COLO829 (cell line): ENCODE data around the gene DHX40.
"Not testable (repeated sequence)": the region's sequence is repeated elsewhere in the genome, so short reads cannot be mapped to it uniquely, and the experiment has no call there.

Source experiments
- DNase-seq: peaks from one replicate; pipeline ENCODE4 v3.0.0; 2012; ENCODE audit warnings: low spot score

The DHX40 gene

GRCh38 chr17:59631276-59631675 lies 65.9 kb downstream of the DHX40 start:
- DNase-seq: no peak

- DNase-seq: no peak
Observed at GRCh38 chr17:59632398-59632797, 67.0 kb downstream of the DHX40 start.

- no peak for DNase-seq
Observed at GRCh38 chr17:59633658-59634359, 68.4 kb downstream of the DHX40 start.

GRCh38 chr17:59634632-59635541 lies 69.5 kb downstream of the DHX40 start:
- no peak for DNase-seq

DNA sequence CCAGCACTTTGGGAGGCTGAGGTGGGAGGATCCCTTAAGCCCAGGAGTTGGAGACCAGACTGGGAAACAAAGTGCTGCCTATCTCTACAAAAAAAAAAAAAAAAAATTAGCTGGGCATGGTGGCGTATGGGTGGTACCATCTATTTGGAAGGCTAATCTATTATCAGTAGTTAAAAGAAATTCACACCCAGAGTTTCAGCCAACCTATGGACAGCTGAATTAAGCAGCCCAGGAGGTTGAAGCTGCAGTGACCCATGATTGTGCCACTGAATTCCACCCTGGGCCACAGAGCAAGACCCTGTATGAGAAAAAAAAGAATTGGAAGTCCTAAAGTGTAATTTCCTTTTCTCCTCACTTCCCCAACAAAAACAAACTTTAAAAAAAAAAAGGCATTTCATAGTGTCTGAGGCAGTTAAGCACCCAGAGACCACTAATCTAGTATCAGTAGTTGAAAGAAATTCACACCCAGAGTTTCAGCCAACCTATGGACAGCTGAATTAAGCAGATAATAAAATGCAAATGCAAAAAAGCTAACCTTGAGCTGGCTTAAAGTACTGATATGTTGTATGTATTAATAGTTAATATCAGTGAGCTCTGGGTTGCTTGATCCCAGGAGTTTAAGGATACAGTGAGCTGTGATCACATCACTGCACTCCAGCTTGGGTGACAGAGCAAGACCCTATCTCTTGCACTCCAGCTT lies 72.4 kb downstream of the DHX40 start:
- no peak for DNase-seq

GRCh38 chr17:59638553-59638952 lies 73.1 kb downstream of the DHX40 start:
- no peak for DNase-seq

GRCh38 chr17:59641799-59642484 lies 76.5 kb downstream of the DHX40 start:
- DNase-seq: no peak

- no peak for DNase-seq
Observed at GRCh38 chr17:59642565-59642964, 77.2 kb downstream of the DHX40 start.

DNA sequence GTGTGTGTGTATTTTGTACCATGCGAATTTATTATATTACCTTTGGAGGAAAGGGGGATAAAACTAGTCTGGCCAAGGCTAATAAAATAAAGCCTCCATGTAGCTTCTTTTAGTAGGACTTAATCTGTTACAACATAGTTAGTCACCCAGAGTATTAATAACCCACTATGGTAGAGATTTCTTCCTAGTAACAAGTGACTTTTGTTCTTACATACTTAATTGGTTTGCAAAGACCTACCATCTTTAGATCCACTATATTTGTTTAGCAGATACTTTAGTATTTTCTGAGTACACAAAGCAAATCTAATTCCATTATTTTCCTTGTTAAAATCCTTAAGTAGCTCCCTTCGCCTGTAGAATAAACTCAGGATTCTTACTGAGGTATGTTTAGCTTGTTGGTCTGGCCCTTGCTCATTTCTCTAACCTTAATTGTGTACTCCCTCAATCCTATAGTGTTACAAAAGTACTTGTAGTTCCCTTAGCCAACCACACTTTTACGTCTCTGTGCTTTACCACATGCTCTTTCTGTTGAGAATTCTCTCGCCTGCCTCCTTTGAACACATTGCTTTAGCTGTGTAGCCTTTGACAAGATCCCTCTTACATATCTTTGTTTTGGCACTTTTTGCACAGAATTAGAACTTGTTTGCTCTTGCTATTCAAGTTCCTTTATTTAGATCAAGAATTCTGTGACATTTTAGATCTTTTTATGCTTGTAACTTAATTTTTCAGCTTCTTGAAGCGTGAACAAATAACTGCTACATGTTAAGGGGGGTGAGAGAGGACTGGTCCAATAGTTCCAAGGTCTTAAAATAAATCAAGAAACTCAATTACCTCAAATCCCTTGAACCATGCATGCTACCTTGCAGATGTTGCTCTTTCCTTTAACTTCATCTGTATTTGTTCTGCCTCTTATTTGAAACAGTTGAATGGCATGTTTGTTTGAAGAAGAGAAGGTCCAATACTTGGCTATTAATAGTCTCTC lies 78.0 kb downstream of the DHX40 start:
- no peak for DNase-seq

GRCh38 chr17:59647288-59647687 lies 81.9 kb downstream of the DHX40 start:
- DNase-seq: no peak

- no peak for DNase-seq
Observed at GRCh38 chr17:59649886-59650285, 84.5 kb downstream of the DHX40 start.

- no peak for DNase-seq
Observed at GRCh38 chr17:59650642-59651041, 85.2 kb downstream of the DHX40 start.

DNA sequence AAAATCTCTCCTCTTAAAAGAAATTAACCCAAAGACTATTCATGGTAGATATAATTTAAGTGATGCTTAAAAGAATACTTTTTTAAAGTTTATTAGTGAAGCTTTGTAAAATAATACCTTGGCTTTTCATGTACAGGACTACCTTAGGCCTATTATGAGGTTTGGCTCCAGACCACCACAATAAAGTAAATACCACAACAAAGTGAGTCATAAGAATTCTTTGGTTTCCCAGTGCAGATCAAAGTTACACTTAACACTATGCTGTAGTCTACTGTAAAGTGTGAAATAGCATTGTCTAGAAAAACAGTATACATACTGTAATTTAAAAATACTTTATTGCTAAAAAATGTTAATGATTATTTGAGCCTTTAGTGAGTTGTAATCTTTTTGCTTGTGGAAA lies 85.9 kb downstream of the DHX40 start:
- DNase-seq: no peak

- DNase-seq: no peak
Observed at GRCh38 chr17:59652119-59652518, 86.7 kb downstream of the DHX40 start.

DNA sequence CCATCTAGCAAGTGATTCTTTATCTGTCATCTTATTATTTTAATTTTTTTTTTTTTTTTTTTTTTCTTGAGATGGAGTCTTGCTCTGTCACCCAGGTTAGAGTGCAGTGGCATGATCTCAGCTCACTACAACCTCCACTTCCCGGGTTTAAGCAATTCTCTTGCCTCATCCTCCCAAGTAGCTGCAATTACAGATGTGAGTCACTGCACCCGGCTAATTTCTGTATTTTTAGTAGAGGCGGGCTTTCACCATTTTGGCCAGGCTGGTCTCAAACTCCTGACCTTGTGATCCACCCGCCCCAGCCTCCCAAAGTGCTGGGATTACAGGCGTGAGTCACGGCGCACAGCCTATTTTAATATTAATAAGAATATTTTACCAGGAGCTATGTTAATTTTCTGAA lies 91.2 kb downstream of the DHX40 start:
- DNase-seq: not testable (repeated sequence)
